C4-2B (cell line): ENCODE measurements around the gene HGFAC.

Source experiments
- CTCF ChIP-seq: fragments of 450-650 bp; conservative IDR thresholded peaks from 2 replicates; pipeline ENCODE4 v1.5.1; 2017; ENCODE audit warnings: mild to moderate bottlenecking
- ZFX ChIP-seq: fragments of 450-650 bp; IDR thresholded peaks from 2 replicates; pipeline ENCODE4 v1.6.1; 2017

- TF ChIP-seq CTCF (no peak), ZFX (no peak)
Observed at GRCh38 chr4:3410401-3411135, 31.2 kb upstream of the HGFAC start.
